Measurements from ENCODE around the gene ASTL.

The ASTL gene

DNA sequence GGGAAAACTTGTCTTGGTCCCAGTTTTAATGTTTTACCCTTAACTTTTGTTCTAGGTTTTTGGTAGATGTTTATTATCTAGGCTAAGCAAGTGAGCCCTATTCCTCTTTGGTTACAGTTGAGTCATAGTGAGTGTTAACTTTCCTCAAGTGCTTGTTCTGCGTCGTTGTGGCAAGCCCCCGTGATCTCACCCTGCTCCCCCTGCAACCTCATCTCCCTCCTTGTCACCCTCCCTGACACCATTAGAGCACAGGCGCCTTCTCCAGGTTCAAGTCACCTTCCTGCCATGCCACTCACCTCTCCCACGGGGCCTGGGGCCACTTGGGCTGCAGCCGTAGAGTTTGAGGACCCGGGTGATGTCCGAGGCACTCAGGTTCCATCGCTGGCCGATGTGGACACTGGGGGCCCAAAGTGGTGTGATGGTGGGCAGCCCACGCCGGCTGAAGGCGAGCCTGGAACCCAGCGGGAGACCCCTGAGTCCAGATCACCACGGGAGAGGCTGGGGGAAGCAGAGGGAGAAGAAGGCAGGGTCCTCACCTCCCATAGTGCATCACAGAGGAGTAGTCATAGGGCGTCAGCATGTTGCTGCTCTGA lies 8.7 kb downstream of the ASTL start:
- no peak overlapping the region for H3K4me3 ChIP-seq (ENCODE audit: low read length)

DNA sequence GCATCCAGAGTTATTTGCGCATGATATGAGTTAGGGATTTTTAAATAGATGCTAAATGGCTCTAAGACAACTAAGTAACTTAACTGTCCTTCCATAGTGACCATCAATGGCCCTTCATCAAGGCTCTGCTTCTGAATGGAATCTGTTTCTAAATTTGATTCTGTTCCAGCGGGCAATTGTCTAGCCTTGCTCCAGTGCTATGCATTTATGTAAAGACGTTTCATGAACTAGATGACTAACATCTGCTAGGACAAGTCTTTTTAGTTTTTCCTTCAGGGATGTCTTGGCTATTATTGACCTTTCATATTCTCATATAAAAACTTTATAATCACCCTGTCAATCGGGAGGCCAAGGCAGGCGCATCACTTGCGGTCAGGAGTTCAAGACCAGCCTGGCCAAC lies 9.8 kb downstream of the ASTL start:
- no peak overlapping the region for H3K4me3 ChIP-seq (ENCODE audit: low read length)
- H3K9me3 ChIP-seq (ENCODE audit: control insufficient read depth, low read length) = no peaks in the 10 kb centered on the region
- H3K9ac ChIP-seq (ENCODE audit: low read length) = no peak overlapping the region
- no peaks in the 10 kb centered on the region for H3K36me3 ChIP-seq (ENCODE audit: control insufficient read depth, insufficient read depth, low read length)
- no peaks in the 10 kb centered on the region for H3K4me1 ChIP-seq (ENCODE audit: control insufficient read depth, insufficient read depth, low read length)
- H3K27me3 ChIP-seq (ENCODE audit: control insufficient read depth, insufficient read depth, low read length) = no peaks in the 10 kb centered on the region

More for the DNA sequence above, 8.7 kb downstream of the ASTL start:
- no peaks in the 10 kb centered on the region for H3K9me3 ChIP-seq (ENCODE audit: control insufficient read depth, low read length)
- no peak overlapping the region for H3K9ac ChIP-seq (ENCODE audit: low read length)
- H3K27me3 ChIP-seq (ENCODE audit: control insufficient read depth, insufficient read depth, low read length) = no peaks in the 10 kb centered on the region
- no peaks in the 10 kb centered on the region for H3K4me1 ChIP-seq (ENCODE audit: control insufficient read depth, insufficient read depth, low read length)
- H3K36me3 ChIP-seq (ENCODE audit: control insufficient read depth, insufficient read depth, low read length) = no peaks in the 10 kb centered on the region

DNA sequence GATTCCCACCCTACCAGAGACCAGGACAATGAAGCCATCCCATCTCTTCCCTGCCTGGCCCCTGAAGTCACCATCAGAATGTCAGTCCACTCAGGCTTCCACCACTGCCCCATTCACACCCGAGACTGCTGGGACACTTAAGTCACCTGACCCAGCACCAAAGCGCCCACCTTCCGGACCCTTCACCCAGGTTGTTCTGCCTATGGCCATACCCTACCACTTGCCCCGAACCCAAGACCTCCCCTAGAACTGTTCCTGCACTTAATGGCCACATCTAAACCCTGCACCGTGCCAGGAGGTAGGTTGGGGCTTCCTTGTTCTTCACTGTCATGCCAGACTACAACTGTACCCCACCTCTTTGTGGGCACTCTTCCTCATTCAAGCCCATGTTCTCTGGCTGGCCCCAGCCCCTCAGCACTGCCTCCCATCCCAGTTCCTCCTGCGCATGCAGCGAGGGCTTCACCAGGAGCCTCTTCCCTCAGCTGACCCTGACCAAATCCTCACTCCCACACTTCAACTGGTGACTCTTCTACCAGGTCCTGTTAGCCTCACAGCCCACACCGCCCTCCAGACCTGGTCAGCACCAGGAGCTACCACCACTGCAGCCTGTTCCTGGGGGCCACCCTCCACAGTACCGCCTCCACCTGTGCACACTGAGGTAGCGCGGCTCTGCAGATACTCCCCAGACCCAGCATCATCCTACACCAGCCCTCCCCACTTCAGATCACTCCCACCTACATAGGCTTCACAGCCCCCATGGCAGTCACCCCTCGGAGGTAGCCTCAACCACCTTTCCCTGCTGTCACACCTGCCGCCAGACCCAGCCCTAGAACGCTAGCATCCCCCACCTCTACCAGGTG lies 13.7 kb downstream of the ASTL start:
- no peak overlapping the region for H3K4me3 ChIP-seq (ENCODE audit: low read length)
- no peaks in the 10 kb centered on the region for H3K9me3 ChIP-seq (ENCODE audit: control insufficient read depth, low read length)
- no peaks in the 10 kb centered on the region for H3K4me1 ChIP-seq (ENCODE audit: control insufficient read depth, insufficient read depth, low read length)
- H3K36me3 ChIP-seq (ENCODE audit: control insufficient read depth, insufficient read depth, low read length) = no peaks in the 10 kb centered on the region
- H3K27me3 ChIP-seq (ENCODE audit: control insufficient read depth, insufficient read depth, low read length) = peaks cover 21% of the 10 kb centered on the region
- no peak overlapping the region for H3K9ac ChIP-seq (ENCODE audit: low read length)

DNA sequence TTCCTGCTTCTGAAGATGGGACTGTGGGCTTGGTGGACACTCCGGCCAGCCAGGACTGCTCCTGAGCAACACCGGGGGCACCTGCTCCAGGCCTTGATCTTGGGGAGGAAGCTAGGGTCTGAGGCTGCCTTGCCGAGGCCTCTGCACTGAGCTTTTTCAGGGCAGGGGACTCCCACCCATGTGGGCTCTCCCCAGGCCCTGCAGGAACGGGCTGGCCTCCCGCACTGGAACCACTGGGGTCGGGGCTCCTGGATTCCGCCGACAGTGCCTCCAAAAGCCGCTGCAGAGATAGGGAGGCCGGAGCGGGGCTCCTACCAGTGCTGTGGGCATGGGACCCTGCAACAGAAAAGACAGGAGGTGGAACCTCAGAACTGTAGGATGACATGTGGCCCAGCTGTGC lies 14.4 kb downstream of the ASTL start:
- no peaks in the 10 kb centered on the region for H3K4me1 ChIP-seq (ENCODE audit: control insufficient read depth, insufficient read depth, low read length)
- H3K36me3 ChIP-seq (ENCODE audit: control insufficient read depth, insufficient read depth, low read length) = no peaks in the 10 kb centered on the region
- no peaks in the 10 kb centered on the region for H3K9me3 ChIP-seq (ENCODE audit: control insufficient read depth, low read length)
- H3K4me3 ChIP-seq (ENCODE audit: low read length) = no peak overlapping the region
- no peak overlapping the region for H3K9ac ChIP-seq (ENCODE audit: low read length)
- peaks cover 28% of the 10 kb centered on the region for H3K27me3 ChIP-seq (ENCODE audit: control insufficient read depth, insufficient read depth, low read length)

DNA sequence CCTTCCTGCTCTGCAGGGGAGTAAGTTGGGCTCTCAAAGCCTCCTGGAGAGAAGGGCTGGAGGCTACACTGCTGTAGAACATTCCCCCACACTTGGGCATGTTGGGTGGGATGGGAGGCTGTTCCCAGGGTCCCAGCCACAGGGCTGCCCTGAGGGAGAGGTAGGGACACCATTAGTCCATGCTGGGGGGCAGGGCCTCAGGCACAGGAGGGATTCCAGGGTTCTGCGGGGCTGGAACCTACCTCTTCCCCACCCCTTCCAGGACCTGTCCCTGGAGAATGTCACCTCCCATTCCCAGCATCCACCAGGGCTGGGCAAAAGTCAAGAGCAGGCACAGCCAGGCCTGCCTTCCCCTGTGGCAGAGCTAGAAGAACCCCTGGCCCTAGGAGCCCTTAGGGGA lies 15.0 kb downstream of the ASTL start:
- Histone ChIP-seq H3K9ac (ENCODE audit: low read length) (no peak overlapping the region), H3K9me3 (ENCODE audit: control insufficient read depth, low read length) (no peaks in the 10 kb centered on the region), H3K36me3 (ENCODE audit: control insufficient read depth, insufficient read depth, low read length) (no peaks in the 10 kb centered on the region), H3K27me3 (ENCODE audit: control insufficient read depth, insufficient read depth, low read length) (peaks cover 34% of the 10 kb centered on the region), H3K4me3 (ENCODE audit: low read length) (no peak overlapping the region), H3K4me1 (ENCODE audit: control insufficient read depth, insufficient read depth, low read length) (no peaks in the 10 kb centered on the region)

DNA sequence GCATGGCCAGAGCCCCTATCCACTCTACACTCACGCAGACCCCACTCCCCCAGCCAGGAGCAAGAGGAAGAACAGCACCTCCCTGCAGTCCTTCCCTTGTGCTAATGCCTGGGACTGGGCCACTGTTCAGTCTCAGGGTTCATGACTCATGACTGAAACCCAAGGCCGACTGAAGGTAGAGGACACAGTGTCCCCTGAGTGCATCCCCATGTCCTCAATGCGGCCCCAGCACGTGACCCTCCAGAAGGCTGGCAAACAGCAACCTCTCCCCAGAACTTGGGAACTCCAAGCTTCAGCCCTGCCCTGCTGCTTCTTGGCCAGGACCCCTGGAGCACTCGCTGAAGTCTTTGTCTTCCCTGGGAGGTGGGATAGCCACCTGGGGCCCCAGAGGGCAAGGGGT lies 15.9 kb downstream of the ASTL start:
- Histone ChIP-seq H3K9ac (ENCODE audit: low read length) (no peak overlapping the region), H3K4me3 (ENCODE audit: low read length) (no peak overlapping the region), H3K4me1 (ENCODE audit: control insufficient read depth, insufficient read depth, low read length) (peaks cover 8% of the 10 kb centered on the region), H3K36me3 (ENCODE audit: control insufficient read depth, insufficient read depth, low read length) (no peaks in the 10 kb centered on the region), H3K9me3 (ENCODE audit: control insufficient read depth, low read length) (no peaks in the 10 kb centered on the region), H3K27me3 (ENCODE audit: control insufficient read depth, insufficient read depth, low read length) (peaks cover 43% of the 10 kb centered on the region)

DNA sequence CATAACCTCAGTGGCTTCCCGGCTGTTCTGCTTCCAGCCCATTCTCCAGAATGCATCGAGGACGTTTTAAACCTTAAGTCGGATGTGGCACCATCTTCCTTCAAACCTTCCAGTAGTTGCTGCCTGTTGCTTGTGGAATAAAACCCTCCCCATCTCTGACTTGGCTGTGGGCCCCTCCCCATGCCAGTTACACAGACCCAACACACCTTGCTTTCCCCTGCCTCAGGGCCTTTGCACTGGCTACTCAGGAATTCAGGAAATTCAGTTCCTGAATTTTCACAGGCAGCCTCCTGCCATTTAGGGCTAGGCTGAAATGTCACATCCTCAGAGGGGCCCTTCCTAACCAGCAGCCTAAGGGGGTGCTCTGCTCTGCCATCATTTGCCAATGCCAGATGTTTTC lies 16.9 kb downstream of the ASTL start:
- H3K27me3 ChIP-seq (ENCODE audit: control insufficient read depth, insufficient read depth, low read length) = peaks cover 47% of the 10 kb centered on the region
- no peak overlapping the region for H3K4me3 ChIP-seq (ENCODE audit: low read length)
- no peaks in the 10 kb centered on the region for H3K36me3 ChIP-seq (ENCODE audit: control insufficient read depth, insufficient read depth, low read length)

DNA sequence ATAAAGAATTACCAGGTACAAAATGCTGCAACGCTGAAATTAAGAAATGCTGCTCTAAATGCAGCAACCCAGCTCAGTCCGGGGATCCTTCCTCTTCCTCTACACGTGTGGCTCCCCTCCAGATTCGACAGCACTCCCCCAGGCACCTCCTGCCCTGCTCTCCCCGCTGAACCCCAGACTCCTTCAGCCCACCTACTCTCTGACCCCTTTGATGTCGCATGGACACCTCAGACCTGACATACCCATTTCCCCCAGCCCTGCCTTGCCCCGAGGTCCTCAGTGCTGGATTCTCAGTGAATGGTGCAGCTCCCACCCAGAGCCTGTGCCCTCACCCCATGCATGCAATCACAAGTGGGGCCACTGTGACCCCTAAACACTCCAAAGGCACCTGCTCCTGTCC lies 17.3 kb downstream of the ASTL start:
- peaks cover 16% of the 10 kb centered on the region for H3K4me1 ChIP-seq (ENCODE audit: control insufficient read depth, insufficient read depth, low read length)
- no peaks in the 10 kb centered on the region for H3K9me3 ChIP-seq (ENCODE audit: control insufficient read depth, low read length)
- H3K4me3 ChIP-seq (ENCODE audit: low read length) = no peak overlapping the region
- no peaks in the 10 kb centered on the region for H3K36me3 ChIP-seq (ENCODE audit: control insufficient read depth, insufficient read depth, low read length)
- no peak overlapping the region for H3K9ac ChIP-seq (ENCODE audit: low read length)
- H3K27me3 ChIP-seq (ENCODE audit: control insufficient read depth, insufficient read depth, low read length) = peaks cover 50% of the 10 kb centered on the region

More for the DNA sequence above, 16.9 kb downstream of the ASTL start:
- Histone ChIP-seq H3K9ac (ENCODE audit: low read length) (no peak overlapping the region), H3K9me3 (ENCODE audit: control insufficient read depth, low read length) (no peaks in the 10 kb centered on the region), H3K4me1 (ENCODE audit: control insufficient read depth, insufficient read depth, low read length) (peaks cover 13% of the 10 kb centered on the region)

DNA sequence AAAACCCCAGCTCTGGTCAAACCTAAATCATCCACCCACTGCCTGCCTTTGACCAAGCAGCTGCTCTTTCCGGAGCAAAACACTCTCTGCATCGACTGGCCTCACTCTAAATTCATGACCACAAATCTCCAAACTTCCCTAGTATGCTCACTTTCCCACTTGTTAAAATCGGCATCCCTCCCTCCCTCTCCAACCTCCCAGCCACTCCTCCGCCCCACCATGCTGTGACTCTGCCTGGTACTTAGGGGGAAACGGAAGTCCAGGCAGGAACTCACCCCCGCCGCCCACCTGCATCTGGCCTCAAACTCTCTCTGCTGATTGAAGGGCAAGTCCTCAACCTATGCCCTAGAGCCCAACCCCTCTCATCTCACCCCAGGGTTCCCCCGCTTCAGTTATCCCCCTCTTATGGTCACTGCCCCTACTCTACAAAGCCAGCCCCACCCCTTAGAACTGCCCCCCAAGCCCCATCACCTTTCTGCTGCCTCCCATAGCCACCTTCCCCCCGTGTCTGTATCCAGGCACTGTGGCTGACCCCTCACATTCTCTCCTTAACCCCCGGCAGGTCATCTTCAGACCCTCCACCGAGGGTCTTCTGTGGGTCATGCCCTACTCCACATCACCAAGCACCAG lies 18.1 kb downstream of the ASTL start:
- peaks cover 58% of the 10 kb centered on the region for H3K27me3 ChIP-seq (ENCODE audit: control insufficient read depth, insufficient read depth, low read length)
- no peaks in the 10 kb centered on the region for H3K9me3 ChIP-seq (ENCODE audit: control insufficient read depth, low read length)

DNA sequence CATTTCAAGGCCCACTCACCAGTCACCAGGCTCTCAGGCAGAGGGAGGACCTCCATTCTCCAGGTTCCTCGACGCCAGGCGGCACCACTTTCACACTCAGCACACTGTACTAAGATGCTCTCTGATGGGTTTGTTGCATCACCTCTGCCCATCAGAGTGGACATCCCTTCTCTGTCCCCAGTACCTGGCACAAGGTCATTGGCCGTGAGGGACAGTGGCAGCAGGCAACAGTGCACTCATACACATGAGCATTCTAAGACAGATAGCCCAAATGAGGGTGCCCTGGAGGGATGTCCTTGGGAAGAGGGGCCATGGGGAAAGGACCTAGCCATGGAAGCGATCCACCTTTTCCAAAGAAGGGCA lies 18.9 kb downstream of the ASTL start:
- no peaks in the 10 kb centered on the region for H3K36me3 ChIP-seq (ENCODE audit: control insufficient read depth, insufficient read depth, low read length)
- no peak overlapping the region for H3K4me3 ChIP-seq (ENCODE audit: low read length)
- H3K9me3 ChIP-seq (ENCODE audit: control insufficient read depth, low read length) = no peaks in the 10 kb centered on the region
- H3K27me3 ChIP-seq (ENCODE audit: control insufficient read depth, insufficient read depth, low read length) = peaks cover 63% of the 10 kb centered on the region
- H3K4me1 ChIP-seq (ENCODE audit: control insufficient read depth, insufficient read depth, low read length) = peaks cover 16% of the 10 kb centered on the region
- no peak overlapping the region for H3K9ac ChIP-seq (ENCODE audit: low read length)

More for the DNA sequence above, 18.1 kb downstream of the ASTL start:
- Histone ChIP-seq H3K4me1 (ENCODE audit: control insufficient read depth, insufficient read depth, low read length) (peaks cover 16% of the 10 kb centered on the region), H3K36me3 (ENCODE audit: control insufficient read depth, insufficient read depth, low read length) (no peaks in the 10 kb centered on the region), H3K9ac (ENCODE audit: low read length) (no peak overlapping the region), H3K4me3 (ENCODE audit: low read length) (no peak overlapping the region)

DNA sequence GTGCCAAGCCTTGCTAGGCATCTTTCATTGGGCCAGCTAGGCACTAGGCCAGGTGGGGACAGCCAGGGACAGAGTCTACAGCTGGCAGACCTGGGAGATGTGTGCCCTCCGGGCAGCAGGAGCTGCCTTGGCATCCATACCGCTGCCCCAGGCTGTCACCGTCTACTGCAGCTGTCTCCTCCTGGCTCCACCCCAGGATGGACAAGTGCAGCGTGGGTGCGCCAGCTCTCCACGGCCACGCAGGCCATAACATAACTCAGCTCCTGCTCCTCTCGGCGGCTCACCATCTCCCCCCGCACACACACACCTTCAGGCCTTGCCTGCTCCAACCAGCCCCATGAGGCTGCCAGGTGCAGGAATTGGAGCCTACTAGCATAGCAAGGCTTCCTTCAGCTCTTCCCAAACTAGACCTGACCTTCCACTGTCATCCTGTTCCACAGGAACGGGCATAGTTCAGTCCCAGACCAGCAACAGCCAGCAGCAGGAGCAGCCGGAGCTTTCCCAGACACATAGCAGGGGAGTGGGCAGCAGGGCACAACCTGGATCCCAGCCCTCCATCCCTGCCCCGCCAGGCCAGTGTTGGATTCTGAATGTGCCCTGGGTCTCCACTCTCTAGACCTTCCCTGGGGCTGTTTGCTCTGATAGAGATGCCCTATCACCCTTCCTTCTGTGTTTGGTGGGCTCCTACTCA lies 19.5 kb downstream of the ASTL start:
- Histone ChIP-seq H3K4me1 (ENCODE audit: control insufficient read depth, insufficient read depth, low read length) (peaks cover 16% of the 10 kb centered on the region), H3K27me3 (ENCODE audit: control insufficient read depth, insufficient read depth, low read length) (peaks cover 63% of the 10 kb centered on the region), H3K9me3 (ENCODE audit: control insufficient read depth, low read length) (no peaks in the 10 kb centered on the region), H3K9ac (ENCODE audit: low read length) (no peak overlapping the region), H3K36me3 (ENCODE audit: control insufficient read depth, insufficient read depth, low read length) (no peaks in the 10 kb centered on the region), H3K4me3 (ENCODE audit: low read length) (no peak overlapping the region)

Data from mucosa of stomach (tissue), 1 donor.